ENCODE results near the gene PDF. TPM values are rescaled to one million over a fixed set of nuclear protein-coding genes. Genes with fewer than 3 reads are reported as not detected.

Gene PDF
- total and polyA plus RNA-seq, 2 of the 13 experiments (the other 11 are each of a cell fraction or from before 2014, with no cell fraction given), result 12.4 to 48.8 TPM

DNA sequence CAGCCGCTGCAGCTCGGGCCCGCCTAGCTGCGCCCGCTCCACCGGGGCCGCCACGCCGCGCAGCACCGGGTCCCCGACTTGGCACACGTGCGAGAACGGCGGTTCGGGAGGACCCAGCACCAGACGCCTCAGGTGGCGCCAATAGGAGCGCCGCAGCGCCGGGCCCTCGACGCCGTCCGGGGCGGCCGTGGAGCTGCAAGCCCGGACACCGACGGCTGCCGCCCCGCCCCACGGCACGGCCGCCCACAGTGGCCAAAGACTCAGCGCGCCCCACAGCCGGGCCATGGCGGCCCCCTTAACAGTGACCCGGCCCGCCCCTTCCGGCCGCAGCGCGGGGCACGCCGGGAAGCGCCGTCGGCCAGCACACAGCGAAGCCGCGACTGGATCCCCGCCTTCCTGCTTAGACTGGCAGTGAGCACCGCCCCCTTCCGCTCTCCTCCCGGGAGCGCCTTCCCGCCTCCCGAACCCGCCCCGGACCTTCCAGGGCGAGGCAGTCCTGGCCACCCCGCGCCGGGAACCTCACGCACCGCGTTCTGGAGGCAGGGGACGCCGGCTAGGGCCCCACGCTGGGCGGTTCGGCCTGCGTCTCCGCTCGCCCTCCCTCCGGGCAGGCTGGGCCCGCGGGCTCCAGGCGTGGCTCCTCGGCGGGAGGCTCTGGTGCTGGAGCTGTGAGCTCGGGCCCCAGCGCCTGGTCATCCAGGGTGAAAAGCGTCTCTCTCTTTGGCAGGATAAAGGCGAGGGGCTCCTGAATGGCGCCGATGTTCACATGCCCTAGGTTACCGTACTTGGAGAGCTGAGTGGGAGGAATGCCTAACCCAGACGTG is at the start of gene PDF (continued):
- TF ChIP-seq, protein P1, sequence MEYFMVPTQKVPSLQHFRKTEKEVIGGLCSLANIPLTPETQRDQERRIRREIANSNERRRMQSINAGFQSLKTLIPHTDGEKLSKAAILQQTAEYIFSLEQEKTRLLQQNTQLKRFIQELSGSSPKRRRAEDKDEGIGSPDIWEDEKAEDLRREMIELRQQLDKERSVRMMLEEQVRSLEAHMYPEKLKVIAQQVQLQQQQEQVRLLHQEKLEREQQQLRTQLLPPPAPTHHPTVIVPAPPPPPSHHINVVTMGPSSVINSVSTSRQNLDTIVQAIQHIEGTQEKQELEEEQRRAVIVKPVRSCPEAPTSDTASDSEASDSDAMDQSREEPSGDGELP (IDR thresholded peaks at IDR 0.05; ENCODE audit: borderline replicate concordance, low read depth), result peak; percentile 44; the same call in 1 of the 2 replicates
- TF ChIP-seq ZNF879 (CRISPR knock-in tag; IDR thresholded peaks at IDR 0.05) (peak; percentile 71; the same call in 1 of the 2 replicates), ETV5 (CRISPR knock-in tag; IDR thresholded peaks at IDR 0.05; ENCODE audit: borderline replicate concordance) (peak; percentile 97), ZNF564 (CRISPR knock-in tag; IDR thresholded peaks at IDR 0.05) (no peak; the same call in none of the 2 replicates), ETV6 (CRISPR knock-in tag; conservative IDR thresholded peaks at IDR 0.05) (0 out of 2 replicates have a peak, but pooled peaks have one; percentile 86), SIX1 (CRISPR knock-in tag; IDR thresholded peaks at IDR 0.05; ENCODE audit: borderline replicate concordance) (no peak), ZBTB49 (CRISPR knock-in tag; IDR thresholded peaks at IDR 0.05; ENCODE audit: borderline replicate concordance) (0 out of 2 replicates have a peak, but pooled peaks have one; percentile 52), ZNF616 (CRISPR knock-in tag; IDR thresholded peaks at IDR 0.05; ENCODE audit: low read depth) (peak; percentile 55; the same call in 1 of the 2 replicates), ZNF574 (CRISPR knock-in tag; IDR thresholded peaks at IDR 0.05) (peak; percentile 98), WIZ (CRISPR knock-in tag; IDR thresholded peaks at IDR 0.05) (0 out of 2 replicates have a peak, but pooled peaks have one; percentile 60), KLF15 (CRISPR knock-in tag; IDR thresholded peaks at IDR 0.05; ENCODE audit: borderline replicate concordance) (no peak), ZNF3 (CRISPR knock-in tag; IDR thresholded peaks at IDR 0.05) (no peak)
- TF ChIP-seq, protein P2, sequence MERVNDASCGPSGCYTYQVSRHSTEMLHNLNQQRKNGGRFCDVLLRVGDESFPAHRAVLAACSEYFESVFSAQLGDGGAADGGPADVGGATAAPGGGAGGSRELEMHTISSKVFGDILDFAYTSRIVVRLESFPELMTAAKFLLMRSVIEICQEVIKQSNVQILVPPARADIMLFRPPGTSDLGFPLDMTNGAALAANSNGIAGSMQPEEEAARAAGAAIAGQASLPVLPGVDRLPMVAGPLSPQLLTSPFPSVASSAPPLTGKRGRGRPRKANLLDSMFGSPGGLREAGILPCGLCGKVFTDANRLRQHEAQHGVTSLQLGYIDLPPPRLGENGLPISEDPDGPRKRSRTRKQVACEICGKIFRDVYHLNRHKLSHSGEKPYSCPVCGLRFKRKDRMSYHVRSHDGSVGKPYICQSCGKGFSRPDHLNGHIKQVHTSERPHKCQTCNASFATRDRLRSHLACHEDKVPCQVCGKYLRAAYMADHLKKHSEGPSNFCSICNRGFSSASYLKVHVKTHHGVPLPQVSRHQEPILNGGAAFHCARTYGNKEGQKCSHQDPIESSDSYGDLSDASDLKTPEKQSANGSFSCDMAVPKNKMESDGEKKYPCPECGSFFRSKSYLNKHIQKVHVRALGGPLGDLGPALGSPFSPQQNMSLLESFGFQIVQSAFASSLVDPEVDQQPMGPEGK (CRISPR knock-in tag; IDR thresholded peaks at IDR 0.05), result peak; percentile 72
- TF ChIP-seq, protein P3, sequence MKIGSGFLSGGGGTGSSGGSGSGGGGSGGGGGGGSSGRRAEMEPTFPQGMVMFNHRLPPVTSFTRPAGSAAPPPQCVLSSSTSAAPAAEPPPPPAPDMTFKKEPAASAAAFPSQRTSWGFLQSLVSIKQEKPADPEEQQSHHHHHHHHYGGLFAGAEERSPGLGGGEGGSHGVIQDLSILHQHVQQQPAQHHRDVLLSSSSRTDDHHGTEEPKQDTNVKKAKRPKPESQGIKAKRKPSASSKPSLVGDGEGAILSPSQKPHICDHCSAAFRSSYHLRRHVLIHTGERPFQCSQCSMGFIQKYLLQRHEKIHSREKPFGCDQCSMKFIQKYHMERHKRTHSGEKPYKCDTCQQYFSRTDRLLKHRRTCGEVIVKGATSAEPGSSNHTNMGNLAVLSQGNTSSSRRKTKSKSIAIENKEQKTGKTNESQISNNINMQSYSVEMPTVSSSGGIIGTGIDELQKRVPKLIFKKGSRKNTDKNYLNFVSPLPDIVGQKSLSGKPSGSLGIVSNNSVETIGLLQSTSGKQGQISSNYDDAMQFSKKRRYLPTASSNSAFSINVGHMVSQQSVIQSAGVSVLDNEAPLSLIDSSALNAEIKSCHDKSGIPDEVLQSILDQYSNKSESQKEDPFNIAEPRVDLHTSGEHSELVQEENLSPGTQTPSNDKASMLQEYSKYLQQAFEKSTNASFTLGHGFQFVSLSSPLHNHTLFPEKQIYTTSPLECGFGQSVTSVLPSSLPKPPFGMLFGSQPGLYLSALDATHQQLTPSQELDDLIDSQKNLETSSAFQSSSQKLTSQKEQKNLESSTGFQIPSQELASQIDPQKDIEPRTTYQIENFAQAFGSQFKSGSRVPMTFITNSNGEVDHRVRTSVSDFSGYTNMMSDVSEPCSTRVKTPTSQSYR (CRISPR knock-in tag; IDR thresholded peaks at IDR 0.05; ENCODE audit: borderline replicate concordance), result peak; percentile 57; the same call in 1 of the 2 replicates
- TF ChIP-seq, protein P4, sequence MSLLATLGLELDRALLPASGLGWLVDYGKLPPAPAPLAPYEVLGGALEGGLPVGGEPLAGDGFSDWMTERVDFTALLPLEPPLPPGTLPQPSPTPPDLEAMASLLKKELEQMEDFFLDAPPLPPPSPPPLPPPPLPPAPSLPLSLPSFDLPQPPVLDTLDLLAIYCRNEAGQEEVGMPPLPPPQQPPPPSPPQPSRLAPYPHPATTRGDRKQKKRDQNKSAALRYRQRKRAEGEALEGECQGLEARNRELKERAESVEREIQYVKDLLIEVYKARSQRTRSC (CRISPR knock-in tag; IDR thresholded peaks at IDR 0.05; ENCODE audit: low read depth), result no peak
